Hepatocyte (in vitro differentiated cells): ENCODE data around the gene AURKB. TPM values are rescaled to one million over a fixed set of nuclear protein-coding genes. Genes with fewer than 3 reads are reported as not detected.
"Not testable (repeated sequence)": the region's sequence is repeated elsewhere in the genome, so short reads cannot be mapped to it uniquely, and the experiment has no call there.

Experiments
- DNase-seq: peaks from one replicate; pipeline ENCODE4 v3.0.0-alpha.2; 2016; ENCODE audit warnings: low spot score
- H2AFZ ChIP-seq: fragments of 200-600 bp; sonication (generic); 2 replicates; pipeline ENCODE4 v1.6.0; 2016; ENCODE audit warnings: antibody characterized with exemption, mild to moderate bottlenecking
- H3K27ac ChIP-seq: fragments of 200-600 bp; sonication (generic); 2 replicates; pipeline ENCODE4 v1.5.1; 2016; ENCODE audit warnings: mild to moderate bottlenecking
- H3K27me3 ChIP-seq: fragments of 200-600 bp; sonication (generic); 2 replicates; pipeline ENCODE4 v1.6.1; 2016
- H3K36me3 ChIP-seq: fragments of 200-600 bp; sonication (generic); replicated peaks from 2 replicates; pipeline ENCODE4 v1.5.1; 2016; ENCODE audit warnings: low read depth; ENCODE audit not compliant: insufficient read depth
- H3K4me1 ChIP-seq: fragments of 200-600 bp; sonication (generic); 2 replicates; pipeline ENCODE4 v1.5.1; 2016; ENCODE audit warnings: mild to moderate bottlenecking, moderate library complexity; ENCODE audit not compliant: insufficient read depth
- H3K4me2 ChIP-seq: fragments of 200-600 bp; sonication (generic); 2 replicates; pipeline ENCODE4 v1.6.0; 2016
- H3K4me3 ChIP-seq: fragments of 200-600 bp; sonication (generic); 2 replicates; pipeline ENCODE4 v1.5.1; 2016; ENCODE audit warnings: mild to moderate bottlenecking
- H3K79me2 ChIP-seq: fragments of 200-600 bp; sonication (generic); 2 replicates; pipeline ENCODE4 v1.6.0; 2017; ENCODE audit warnings: mild to moderate bottlenecking
- H3K9me2 ChIP-seq: fragments of 200-600 bp; sonication (generic); replicated peaks from 2 replicates; pipeline ENCODE4 v1.6.0; 2017; ENCODE audit warnings: mild to moderate bottlenecking; ENCODE audit not compliant: insufficient read depth
- H3K9me3 ChIP-seq: fragments of 200-600 bp; sonication (generic); 2 replicates; pipeline ENCODE4 v1.5.1; 2016; ENCODE audit warnings: low read depth, mild to moderate bottlenecking
- H4K20me1 ChIP-seq: fragments of 200-600 bp; sonication (generic); 2 replicates; pipeline ENCODE4 v1.6.0; 2016; ENCODE audit warnings: mild to moderate bottlenecking; ENCODE audit not compliant: insufficient read depth, poor library complexity, severe bottlenecking
- CTCF ChIP-seq: fragments of 200-600 bp; sonication (generic); IDR thresholded peaks from 2 replicates; pipeline ENCODE4 v1.5.1; 2016; ENCODE audit warnings: antibody characterized with exemption, mild to moderate bottlenecking; ENCODE audit not compliant: poor library complexity
- EZH2 ChIP-seq: fragments of 200-600 bp; sonication (generic); IDR thresholded peaks from 2 replicates; pipeline ENCODE4 v1.6.1; 2016; ENCODE audit warnings: antibody characterized with exemption, mild to moderate bottlenecking, borderline replicate concordance
- EZH2phosphoT487 ChIP-seq: fragments of 200-600 bp; sonication (generic); IDR thresholded peaks from one replicate; pipeline ENCODE4 v1.6.1; 2018; ENCODE audit warnings: antibody characterized with exemption, mild to moderate bottlenecking, low read depth, moderate library complexity; ENCODE audit not compliant: unreplicated experiment, severe bottlenecking
- WGBS: methylation state at CpG from one replicate; pipeline ENCODE4 v1.1.6; 2016; ENCODE audit warnings: low lambda C conversion rate; ENCODE audit errors: missing lambda C conversion rate; 5-methylcytosine and 5-hydroxymethylcytosine counted together
- polyA plus RNA-seq: library from polyadenylated mRNA; unstranded; fragments of >200 nt; fragmentation: Nextera tagmentation; extraction: Ambion mirVana; gene quantifications from 2 replicates; pipeline ENCODE4 v1.2.1, GENCODE V29; 2016
- total RNA-seq: library from RNA; depleted of rRNA; stranded (reverse); fragments of >200 nt; gene quantifications from 2 replicates; pipeline ENCODE4 v1.2.3, GENCODE V29; 2014

Gene AURKB
- total and polyA plus RNA-seq, 2 experiments from 2014 or later: 9.9 to 25.3 TPM

GRCh38 chr17:8175795-8176196 lies 34.6 kb downstream of the AURKB start:
- Histone ChIP-seq H4K20me1 (no peaks in the 10 kb centered on the region), H3K4me3 (peak overlapping the region; percentile 30), H3K79me2 (peaks cover 8% of the 10 kb centered on the region), H3K27ac (peak overlapping the region; percentile 84), H3K4me2 (peak overlapping the region; percentile 92), H3K27me3 (no peaks in the 10 kb centered on the region), H2AFZ (peak overlapping the region; percentile 94), H3K9me3 (no peaks in the 10 kb centered on the region), H3K9me2 (no peaks in the 10 kb centered on the region), H3K36me3 (no peaks in the 10 kb centered on the region), H3K4me1 (peaks cover 24% of the 10 kb centered on the region)
- DNase-seq: peak; percentile 40
- TF ChIP-seq EZH2 (no peak), EZH2phosphoT487 (no peak), CTCF (no peak)
- 26% methylated on average over 10 of the region's 11 CpGs for WGBS

GRCh38 chr17:8173871-8174322 lies 36.5 kb downstream of the AURKB start:
- Histone ChIP-seq H3K36me3 (no peaks in the 10 kb centered on the region), H3K4me2 (peak overlapping the region; percentile 75), H3K9me2 (no peaks in the 10 kb centered on the region), H4K20me1 (no peaks in the 10 kb centered on the region), H2AFZ (peak overlapping the region; percentile 79), H3K4me1 (peaks cover 24% of the 10 kb centered on the region), H3K9me3 (no peaks in the 10 kb centered on the region), H3K27ac (peak overlapping the region; percentile 92), H3K27me3 (no peaks in the 10 kb centered on the region), H3K4me3 (peak overlapping the region; percentile 43), H3K79me2 (peaks cover 8% of the 10 kb centered on the region)
- WGBS: 2% methylated on average over 14 of the region's 14 CpGs
- peak; percentile 44 for DNase-seq
- TF ChIP-seq EZH2phosphoT487 (no peak), CTCF (no peak), EZH2 (no peak)

GRCh38 chr17:8173056-8173870 lies 37.1 kb downstream of the AURKB start:
- H3K27me3 ChIP-seq: no peaks in the 10 kb centered on the region
- H4K20me1 ChIP-seq: no peaks in the 10 kb centered on the region
- TF ChIP-seq CTCF (no peak), EZH2phosphoT487 (no peak), EZH2 (no peak)
- no peaks in the 10 kb centered on the region for H3K9me3 ChIP-seq
- H2AFZ ChIP-seq: peak overlapping the region; percentile 79
- H3K27ac ChIP-seq: peak overlapping the region; percentile 92
- H3K4me2 ChIP-seq: peak overlapping the region; percentile 75
- WGBS: 1% methylated on average over 23 of the region's 23 CpGs
- H3K9me2 ChIP-seq: no peaks in the 10 kb centered on the region
- peaks cover 8% of the 10 kb centered on the region for H3K79me2 ChIP-seq
- peaks cover 24% of the 10 kb centered on the region for H3K4me1 ChIP-seq
- peak; percentile 94 for DNase-seq
- no peaks in the 10 kb centered on the region for H3K36me3 ChIP-seq
- H3K4me3 ChIP-seq: peak overlapping the region; percentile 43

- not testable (repeated sequence) for H3K27me3 ChIP-seq, H3K4me1 ChIP-seq, H2AFZ ChIP-seq, H3K9me2 ChIP-seq, H3K79me2 ChIP-seq, H3K9me3 ChIP-seq, DNase-seq, H4K20me1 ChIP-seq, H3K36me3 ChIP-seq, H3K27ac ChIP-seq, H3K4me2 ChIP-seq, H3K4me3 ChIP-seq
- 94% methylated on average over 16 of the region's 19 CpGs for WGBS
Measured at GRCh38 chr17:8170186-8170585, 40.2 kb downstream of the AURKB start.
